Chondrocyte (in vitro differentiated cells): ENCODE results near the gene NACC2. TPM values are rescaled to one million over a fixed set of nuclear protein-coding genes. Genes with fewer than 3 reads are reported as not detected.
A peak's percentile ranks its signal among the peaks of the same experiment; 100 is the strongest.

Experiments used
- DNase-seq: peaks from one replicate; pipeline ENCODE4 v3.0.0; 2021; ENCODE audit warnings: mixed read lengths, low spot score
- H3K27ac Mint-ChIP-seq: one replicate; pipeline ENCODE4 v1.8.0; 2021; ENCODE audit warnings: mild to moderate bottlenecking, moderate library complexity, mixed read lengths; ENCODE audit not compliant: unreplicated experiment
- H3K27me3 Mint-ChIP-seq: 2 replicates; pipeline ENCODE4 v1.8.0; 2021; ENCODE audit warnings: low read depth, mixed read lengths
- H3K36me3 Mint-ChIP-seq: 2 replicates; pipeline ENCODE4 v1.8.0; 2021; ENCODE audit warnings: low read depth, mixed read lengths
- H3K4me1 Mint-ChIP-seq: 2 replicates; pipeline ENCODE4 v1.8.0; 2021; ENCODE audit warnings: low read depth, mild to moderate bottlenecking, mixed read lengths
- H3K4me3 Mint-ChIP-seq: one replicate; pipeline ENCODE4 v1.8.0; 2021; ENCODE audit warnings: mild to moderate bottlenecking, moderate library complexity, mixed read lengths; ENCODE audit not compliant: unreplicated experiment
- H3K9me3 Mint-ChIP-seq: 2 replicates; pipeline ENCODE4 v1.8.0; 2021; ENCODE audit warnings: low read depth, mixed read lengths
- total RNA-seq: library from RNA; stranded (reverse); gene quantifications from 3 replicates; pipeline ENCODE4 v1.2.1, GENCODE V29; 2021
- TF ChIP-seq, protein P1 (sequence below): fragments of 200-600 bp; sonication (generic); IDR thresholded peaks from 2 replicates; pipeline ENCODE4 v1.5.0; 2021; ENCODE audit warnings: antibody characterized with exemption, mild to moderate bottlenecking, moderate library complexity

Gene NACC2
- total RNA-seq, 1 donor from 2014 or later = 51.0 TPM

DNA sequence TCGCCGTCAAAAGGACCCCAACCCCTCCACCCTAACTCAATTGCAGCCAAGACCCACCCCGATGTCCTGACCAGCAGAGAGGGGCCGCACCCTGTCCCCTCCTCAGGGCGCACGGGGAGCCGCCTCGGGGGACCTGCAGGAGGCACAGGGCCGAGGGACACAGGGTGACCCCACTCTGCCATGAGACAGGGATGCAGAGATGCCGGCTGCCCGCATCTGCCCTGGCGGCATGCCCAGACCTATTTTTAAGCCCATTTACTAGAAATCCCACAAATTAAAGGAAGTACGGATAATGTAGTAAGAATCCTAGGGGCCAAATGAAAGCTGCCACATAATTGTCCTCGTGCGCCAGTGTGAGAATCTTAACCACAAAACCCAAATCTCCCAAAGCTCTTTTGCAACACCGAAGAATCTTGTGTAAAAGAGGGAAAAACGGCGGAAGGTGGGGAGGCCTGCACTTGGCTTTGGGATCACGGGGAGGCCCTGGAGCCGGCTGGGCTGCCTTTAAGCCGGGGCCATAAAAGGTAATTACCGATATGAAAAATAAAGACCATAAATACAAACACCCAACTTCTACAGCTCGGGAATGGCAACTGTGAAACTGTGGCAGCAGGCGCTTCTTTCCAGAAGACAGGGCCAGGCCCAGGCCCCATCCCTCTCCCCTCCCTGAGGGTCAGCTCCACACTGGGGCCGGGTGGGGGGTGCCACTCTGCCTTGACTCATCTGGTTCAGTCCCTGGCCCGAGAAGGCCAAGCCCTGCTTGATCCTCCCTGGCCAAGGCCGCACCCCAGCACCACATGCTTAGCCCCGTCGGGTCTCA lies 35.0 kb downstream of the NACC2 start:
- Mint-ChIP-seq H3K27ac (peak overlapping the region; percentile 49), H3K4me1 (peaks cover 46% of the 10 kb centered on the region), H3K36me3 (peaks cover 7% of the 10 kb centered on the region), H3K9me3 (no peaks in the 10 kb centered on the region), H3K27me3 (no peaks in the 10 kb centered on the region), H3K4me3 (no peak overlapping the region)
- peak; percentile 84 for DNase-seq
- TF ChIP-seq, protein P1, sequence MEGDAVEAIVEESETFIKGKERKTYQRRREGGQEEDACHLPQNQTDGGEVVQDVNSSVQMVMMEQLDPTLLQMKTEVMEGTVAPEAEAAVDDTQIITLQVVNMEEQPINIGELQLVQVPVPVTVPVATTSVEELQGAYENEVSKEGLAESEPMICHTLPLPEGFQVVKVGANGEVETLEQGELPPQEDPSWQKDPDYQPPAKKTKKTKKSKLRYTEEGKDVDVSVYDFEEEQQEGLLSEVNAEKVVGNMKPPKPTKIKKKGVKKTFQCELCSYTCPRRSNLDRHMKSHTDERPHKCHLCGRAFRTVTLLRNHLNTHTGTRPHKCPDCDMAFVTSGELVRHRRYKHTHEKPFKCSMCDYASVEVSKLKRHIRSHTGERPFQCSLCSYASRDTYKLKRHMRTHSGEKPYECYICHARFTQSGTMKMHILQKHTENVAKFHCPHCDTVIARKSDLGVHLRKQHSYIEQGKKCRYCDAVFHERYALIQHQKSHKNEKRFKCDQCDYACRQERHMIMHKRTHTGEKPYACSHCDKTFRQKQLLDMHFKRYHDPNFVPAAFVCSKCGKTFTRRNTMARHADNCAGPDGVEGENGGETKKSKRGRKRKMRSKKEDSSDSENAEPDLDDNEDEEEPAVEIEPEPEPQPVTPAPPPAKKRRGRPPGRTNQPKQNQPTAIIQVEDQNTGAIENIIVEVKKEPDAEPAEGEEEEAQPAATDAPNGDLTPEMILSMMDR = no peak

DNA sequence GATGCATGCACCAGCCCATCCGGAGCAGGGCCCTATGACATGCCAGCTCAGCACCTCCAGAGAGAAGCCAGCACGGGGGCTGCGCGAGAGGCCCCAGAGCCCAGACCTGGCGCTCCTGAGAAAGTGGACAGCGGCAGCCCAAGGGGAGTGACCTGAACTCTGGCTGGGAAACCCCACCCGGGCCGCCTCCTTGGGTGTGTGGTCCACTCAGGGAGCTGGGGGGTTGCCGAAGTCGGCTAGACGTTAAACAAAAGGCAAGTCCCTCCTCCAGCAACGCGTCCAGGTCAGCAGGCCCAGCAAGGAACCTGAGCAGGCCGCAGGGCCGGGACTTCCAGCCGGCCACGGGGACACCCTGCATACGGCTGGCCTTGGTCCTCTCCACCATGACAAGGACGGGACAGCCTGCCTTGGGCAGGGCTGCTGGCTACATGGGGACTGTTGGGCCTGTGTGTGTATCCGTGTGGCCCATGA lies 35.7 kb downstream of the NACC2 start:
- peak; percentile 87 for DNase-seq
- H3K36me3 Mint-ChIP-seq = peaks cover 6% of the 10 kb centered on the region
- H3K4me3 Mint-ChIP-seq = no peak overlapping the region
- H3K27me3 Mint-ChIP-seq = no peaks in the 10 kb centered on the region
- no peak overlapping the region for H3K27ac Mint-ChIP-seq
- H3K9me3 Mint-ChIP-seq = no peaks in the 10 kb centered on the region
- TF ChIP-seq, protein P1 = no peak
- peaks cover 49% of the 10 kb centered on the region for H3K4me1 Mint-ChIP-seq

DNA sequence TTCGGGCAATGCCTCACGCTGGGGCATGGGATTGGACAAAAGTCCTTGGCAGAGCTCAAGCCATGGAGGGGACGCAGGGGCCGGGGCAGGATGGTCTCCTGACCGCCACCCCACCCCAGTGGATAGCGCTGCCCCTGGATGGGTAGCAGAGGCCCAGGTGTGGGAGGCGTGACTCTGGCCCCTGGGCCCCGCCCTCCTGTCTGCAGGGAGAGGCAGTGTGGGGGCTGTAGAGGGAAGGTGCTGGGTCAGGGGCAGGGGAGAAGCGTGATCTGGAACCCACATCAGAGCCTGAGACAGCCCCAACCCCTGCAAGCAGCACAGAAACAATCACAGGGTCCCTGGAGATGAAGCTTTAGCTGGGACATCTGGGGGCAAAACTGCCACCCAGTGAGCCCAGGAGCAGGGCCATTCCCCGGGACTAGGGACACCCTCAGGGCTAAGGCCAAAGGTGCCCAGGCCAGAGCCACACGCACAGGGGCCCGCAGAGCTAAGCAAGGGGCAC lies 36.2 kb downstream of the NACC2 start:
- Mint-ChIP-seq H3K9me3 (no peaks in the 10 kb centered on the region), H3K27ac (no peak overlapping the region), H3K4me3 (no peak overlapping the region), H3K27me3 (no peaks in the 10 kb centered on the region), H3K36me3 (peaks cover 6% of the 10 kb centered on the region), H3K4me1 (peaks cover 51% of the 10 kb centered on the region)
- TF ChIP-seq, protein P1 = no peak
- peak; percentile 84 for DNase-seq

DNA sequence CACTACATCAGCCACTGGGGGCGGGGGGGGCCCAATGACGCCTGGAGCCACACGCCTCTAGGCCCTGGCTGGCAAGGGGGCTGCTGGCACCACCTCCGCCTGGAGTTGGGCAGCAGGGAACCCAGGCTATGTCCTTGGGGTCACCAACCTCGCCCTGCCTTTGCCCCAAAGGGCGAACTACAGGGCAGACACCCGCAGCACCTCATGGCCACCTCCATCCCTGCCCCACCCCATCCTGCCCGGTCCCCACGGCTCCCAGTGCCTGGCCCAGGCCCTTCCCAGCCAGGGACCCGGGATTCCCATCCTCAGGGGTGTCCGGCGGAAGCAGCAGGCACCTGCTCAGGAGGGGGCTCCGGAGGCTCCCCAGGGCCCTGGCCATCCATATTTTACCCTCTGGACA lies 37.0 kb downstream of the NACC2 start:
- Mint-ChIP-seq H3K4me1 (peaks cover 59% of the 10 kb centered on the region), H3K27ac (no peak overlapping the region), H3K36me3 (peaks cover 5% of the 10 kb centered on the region), H3K4me3 (no peak overlapping the region), H3K27me3 (no peaks in the 10 kb centered on the region), H3K9me3 (no peaks in the 10 kb centered on the region)
- TF ChIP-seq, protein P1 = no peak
- DNase-seq = no peak

DNA sequence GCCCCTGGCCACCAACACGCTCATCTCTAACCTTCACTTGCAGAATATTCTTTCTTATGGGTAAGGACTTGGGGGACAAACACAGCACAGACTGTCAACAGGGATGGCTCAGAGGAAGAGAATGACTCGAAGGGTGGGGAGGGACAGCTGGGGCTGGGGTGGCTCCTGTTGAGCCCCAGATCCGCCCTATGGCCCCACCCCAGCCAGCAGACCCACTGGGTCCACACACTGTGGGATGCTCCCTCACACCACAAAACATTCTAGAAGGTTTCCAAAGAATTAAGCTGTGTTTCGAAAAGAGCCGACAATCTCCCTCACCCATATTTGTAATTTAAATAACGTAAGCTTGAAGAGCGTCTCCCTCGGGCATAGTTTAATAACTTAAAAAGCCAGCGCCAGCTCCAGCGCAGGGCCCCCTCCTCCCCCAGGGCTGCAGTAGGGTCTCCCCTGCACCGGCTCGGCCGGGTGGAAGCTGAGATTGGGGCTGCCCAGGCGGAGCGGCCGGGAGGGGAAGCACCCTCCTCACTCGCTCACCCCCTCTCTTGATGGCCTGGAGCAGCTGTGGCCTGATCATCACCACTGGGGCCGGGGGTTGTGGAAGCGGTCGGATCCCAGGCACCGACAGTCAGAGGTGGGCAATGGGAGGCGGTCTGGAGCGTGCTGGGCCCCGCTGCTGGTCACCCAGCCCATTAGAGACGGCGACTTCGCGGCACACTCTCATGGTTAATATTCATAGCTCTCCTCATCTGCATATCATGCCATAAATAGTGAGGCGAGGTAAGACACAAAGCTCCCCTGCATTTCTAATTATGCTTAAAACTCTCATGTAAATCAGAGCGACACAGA lies 37.6 kb downstream of the NACC2 start:
- peaks cover 2% of the 10 kb centered on the region for H3K36me3 Mint-ChIP-seq
- no peak overlapping the region for H3K4me3 Mint-ChIP-seq
- peaks cover 62% of the 10 kb centered on the region for H3K4me1 Mint-ChIP-seq
- TF ChIP-seq, protein P1 = no peak
- H3K9me3 Mint-ChIP-seq = no peaks in the 10 kb centered on the region
- H3K27me3 Mint-ChIP-seq = no peaks in the 10 kb centered on the region
- DNase-seq = no peak
- H3K27ac Mint-ChIP-seq = no peak overlapping the region
